HG03558 (cell line): Measurements from ENCODE around the gene NTM.

ENCODE experiments used
- ATAC-seq: cut with Tn5 transposase; IDR thresholded peaks from one replicate; pipeline ENCODE4 v1.9.1; 2021; ENCODE audit warnings: moderate number of reproducible peaks; ENCODE audit not compliant: unreplicated experiment; ENCODE audit errors: extremely low read depth

Gene NTM

DNA sequence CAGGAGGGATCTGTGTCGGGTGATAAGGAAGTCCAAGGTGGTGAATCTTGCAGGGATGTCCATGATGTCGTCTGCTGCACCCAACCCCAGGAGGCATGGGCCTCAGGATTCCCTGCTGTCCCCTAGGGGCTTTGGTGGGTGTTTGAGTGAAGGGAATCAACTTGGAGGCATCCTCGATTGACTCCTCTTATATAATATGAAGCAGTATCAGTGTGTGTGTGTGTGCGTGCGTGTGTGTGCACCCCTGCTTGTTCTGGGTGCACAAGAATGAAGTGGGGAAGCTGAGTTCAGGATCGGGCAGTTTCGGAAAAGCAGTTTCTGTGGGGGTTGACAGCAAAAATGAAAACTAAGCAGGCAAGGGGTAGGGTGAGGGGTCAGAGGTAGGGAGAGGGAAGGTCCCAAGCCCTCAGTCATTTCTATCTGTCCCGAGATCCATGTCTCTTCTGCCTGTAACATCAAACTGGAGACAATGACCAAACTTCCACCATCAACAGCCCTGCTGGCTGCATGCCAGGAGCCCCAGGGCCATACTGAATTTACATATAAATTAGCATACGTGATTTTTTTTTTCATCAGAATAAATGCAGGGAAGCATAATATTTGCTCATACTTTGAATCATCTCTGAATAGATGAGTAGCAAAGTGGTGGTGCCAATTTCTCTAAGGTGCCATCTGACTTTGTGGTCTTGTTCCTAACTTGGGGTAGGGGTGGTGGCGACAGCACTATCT, 2.0 kb downstream of the NTM start:
- ATAC-seq = no peak

DNA sequence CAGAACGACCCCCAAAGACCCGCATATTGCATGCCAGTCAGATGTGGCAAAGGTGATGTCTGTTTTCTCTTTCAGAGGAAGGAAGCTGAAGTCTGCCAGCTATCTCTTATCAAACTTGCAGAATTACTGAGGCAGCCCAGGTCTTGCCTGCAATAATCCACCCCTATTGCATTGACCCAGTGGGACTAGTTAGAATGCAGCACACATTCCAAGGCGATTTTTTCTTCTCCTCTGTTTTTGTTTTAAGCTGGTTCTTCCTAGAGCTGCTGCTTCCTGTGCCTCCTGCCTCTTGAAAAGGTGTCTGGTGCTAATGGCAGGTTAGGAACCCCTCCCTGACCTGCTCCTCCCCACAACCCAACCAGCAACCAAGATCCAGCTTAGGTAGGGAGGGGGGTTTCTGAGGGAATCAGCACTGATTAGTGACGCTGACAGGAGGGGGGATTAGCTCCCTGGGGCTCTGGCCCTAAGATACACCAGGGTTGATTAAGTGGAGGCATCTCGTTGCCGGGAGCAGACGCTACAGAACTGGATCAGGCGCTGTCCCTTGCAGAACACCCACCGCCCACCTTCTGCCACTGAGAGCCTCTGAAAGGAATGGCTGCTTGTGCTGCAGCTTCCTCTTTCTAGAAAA, 2.8 kb downstream of the NTM start:
- no peak for ATAC-seq

DNA sequence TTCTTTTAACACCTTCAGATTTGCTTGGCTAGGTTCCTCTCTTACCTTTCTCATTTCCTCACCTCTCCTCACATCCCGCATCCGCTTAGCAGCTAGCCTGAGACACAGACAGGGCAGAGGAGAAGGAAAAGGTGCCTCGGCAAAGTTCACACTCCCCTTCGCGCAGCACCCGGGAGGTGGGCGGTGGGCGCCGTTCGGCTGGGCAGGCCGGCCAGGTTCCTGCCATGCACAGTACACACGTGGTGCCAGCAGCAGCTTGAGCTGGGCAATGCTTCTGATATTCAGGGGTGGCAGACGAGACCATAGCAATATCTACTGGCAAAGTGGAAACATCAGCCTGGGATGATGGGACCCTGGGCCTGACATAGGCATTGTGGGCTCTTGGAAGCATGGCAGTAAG, 3.3 kb downstream of the NTM start:
- ATAC-seq = no peak

DNA sequence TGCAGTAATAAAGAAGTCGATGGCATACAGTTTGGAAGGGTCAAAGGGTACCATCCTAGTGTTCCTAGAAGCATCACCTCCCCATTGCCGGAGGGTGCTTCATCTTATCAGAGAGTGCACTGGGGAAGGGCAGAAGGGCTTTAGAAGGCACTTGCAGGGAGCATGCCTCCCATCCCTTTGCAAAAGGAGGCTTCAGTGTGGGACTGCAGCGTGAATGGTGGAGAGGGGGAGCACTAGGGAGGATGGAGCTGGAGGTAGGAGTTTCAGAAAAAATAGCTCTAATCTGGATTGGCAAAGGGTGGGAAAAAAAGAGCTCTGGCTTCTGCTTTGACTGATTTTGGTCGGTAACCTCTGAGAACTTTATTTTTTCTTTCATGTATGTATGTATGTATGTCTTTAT, 5.0 kb downstream of the NTM start:
- ATAC-seq = no peak

DNA sequence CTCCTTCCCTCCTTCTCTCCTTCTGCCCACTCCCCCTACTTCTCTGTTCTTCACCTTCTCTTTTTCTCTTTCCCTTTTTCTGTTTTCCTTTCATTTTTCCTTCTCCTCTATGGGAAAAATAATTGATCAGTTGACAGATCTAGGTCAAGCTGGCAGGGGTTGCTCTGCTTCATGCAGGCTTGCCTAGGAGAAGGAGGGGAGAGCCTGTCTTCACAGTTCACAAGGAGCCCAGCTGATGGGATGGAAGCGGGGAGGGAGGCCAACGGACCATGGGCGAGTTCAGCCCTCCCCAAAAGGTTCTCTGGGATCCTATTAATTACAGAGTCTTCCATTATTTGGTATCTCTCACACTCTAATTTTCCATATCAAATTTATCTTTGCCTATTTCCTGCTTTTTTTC, 5.5 kb downstream of the NTM start:
- ATAC-seq = no peak

DNA sequence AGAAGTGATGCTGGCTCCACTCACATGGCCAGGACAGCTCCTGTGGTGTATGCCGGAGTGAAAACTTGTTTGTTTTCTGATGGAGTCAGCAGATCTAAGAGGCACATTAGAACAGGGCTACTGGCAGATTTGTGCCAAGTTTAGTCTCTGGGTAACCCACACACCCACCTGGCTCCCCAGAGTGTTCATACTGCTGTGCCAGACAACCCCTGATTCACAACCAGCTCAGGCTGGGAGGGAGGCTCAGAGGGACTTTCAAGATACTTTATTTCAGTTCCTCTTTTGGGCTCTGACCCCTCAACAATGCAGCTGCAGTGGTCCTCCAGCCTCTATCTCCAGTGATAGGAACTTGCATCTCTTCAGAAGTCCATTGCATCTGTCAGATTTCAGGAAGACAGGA, 8.5 kb downstream of the NTM start:
- peak; percentile 86 for ATAC-seq

DNA sequence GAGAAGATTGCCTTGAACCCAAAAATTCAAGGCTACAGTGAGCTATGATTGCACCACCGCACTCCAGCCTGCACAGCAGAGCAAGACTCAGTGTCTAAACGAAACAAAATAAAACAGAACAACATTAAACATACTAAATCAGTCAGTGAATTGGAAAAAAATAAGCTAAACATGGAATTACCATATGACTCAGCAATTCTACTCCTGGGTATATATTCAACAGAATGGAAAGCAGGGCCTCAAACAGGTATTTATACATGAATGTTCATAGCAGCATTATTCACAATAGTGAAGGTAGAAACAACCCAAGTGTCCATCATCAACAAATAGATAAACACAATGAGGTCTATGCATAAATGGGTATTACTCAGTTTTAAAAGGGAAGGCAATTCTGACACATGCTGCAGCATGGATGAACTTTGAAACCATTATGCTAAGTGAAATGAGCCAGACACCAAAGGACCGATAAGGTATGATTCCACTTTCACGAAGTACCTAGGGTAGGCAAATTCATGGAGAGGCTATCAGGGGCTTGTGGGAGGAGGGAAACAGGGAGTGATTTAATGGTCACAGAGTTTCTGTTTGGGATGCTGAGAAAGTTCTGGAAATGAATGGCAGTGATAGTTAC, 15.5 kb downstream of the NTM start:
- ATAC-seq = no peak

DNA sequence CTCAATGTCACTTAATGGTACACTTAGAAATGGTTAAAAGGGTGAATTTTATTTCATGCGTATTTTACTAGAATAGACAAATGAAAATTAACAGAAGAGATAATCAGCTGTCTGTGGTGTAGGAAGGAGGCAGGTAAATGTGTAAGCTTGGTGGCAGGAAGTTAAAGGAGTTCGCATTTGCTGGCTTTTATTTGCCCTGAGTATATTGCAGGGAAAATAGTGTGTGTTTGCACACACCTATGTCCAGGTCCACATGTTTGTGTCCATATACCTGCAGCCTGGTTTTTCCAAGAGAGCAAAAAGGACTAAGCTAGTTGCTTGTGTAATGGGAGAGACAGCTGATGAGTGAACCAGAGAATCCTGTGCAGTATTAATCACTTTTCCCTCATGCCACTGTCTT, 16.0 kb downstream of the NTM start:
- no peak for ATAC-seq

DNA sequence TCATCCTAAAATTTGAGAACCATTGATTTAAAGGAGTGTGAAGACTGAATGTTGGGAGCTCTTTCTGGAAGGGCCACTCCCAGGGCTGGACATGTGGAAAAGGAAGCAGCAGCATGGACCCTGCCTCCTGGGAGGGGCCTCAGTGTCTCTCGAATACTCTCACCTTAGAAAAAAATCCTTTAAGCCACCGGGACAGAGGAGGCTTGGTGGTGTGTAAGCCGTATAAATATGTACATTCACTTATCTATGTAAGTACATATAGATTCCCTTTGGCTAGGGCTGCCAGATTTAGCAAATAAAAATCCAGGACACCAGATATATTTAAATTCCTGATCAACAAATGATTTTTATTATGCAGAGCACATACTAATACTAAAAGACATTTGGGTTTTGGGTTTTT, 17.6 kb downstream of the NTM start:
- no peak for ATAC-seq

DNA sequence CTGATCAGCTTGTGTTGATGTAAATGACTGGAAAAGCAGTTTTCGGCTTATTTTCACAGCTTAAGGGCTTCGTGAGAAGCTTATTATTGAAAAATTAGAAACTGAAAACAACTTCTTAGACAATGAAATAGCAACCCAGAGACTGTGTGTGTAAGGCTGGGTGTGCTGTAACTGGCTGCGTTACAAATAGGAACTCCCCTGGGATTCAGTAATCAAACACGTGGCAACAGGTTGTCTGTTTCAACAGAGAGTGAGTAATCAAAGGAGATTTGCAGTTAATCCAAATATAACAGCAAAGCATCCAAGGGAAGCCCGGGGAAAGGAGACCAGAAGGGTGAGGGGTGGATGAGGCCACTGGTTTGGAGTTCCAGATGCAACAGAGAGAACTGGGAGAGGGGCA, 19.2 kb downstream of the NTM start:
- no peak for ATAC-seq

DNA sequence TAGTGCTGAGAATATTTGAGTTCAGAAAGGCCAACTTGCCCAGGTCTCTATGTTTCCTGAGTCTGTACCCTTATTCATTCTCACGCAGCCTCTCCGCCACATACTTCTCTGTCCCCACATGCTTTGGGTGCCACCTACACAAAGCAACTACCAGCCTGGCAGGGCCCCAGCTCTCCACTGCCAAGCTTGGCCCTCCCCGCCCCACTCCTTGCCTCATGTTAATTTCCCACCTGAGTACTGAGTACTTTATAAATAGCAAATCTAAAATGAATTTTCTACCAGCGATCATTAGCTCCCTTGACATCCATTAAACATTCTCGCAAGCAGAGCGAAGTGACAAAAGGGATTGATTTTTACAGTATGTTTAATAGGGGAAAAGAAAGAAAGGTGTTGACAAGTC, 20.8 kb downstream of the NTM start:
- no peak for ATAC-seq

DNA sequence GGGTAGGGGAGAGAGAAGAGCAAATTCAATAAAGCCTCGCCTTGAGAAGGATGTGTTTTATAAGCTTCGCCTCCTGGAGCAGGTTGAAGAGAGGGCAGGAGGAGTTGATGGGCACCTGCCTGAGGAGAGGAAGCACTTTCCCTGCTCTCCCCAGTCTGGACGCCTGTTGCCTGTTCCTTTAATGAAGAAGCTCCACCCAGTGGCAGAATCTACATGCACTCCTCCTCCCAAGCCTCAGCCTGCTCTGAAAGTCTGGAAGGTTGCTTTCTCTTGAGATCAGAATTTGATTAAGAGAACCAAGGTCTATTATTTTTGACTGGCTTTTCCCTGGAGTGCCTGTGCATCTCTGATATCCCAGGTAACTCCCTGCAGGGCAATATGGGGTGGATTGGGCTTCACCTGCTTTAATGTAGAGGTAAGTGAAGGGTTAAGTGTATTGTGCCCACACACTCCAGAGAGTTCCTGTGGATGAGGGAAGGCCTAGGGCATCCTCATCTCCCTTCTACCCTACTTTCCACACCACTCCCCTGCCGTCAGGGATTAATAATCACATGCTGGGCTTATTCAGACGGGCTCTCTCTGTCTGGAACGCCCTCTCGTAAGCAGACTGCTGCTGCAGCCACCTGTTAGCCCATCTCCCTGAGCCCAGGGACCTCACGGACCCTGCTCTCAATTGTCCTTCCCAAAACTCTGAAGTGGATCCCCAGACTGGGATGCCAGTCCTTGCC, 22.3 kb downstream of the NTM start:
- ATAC-seq = no peak

DNA sequence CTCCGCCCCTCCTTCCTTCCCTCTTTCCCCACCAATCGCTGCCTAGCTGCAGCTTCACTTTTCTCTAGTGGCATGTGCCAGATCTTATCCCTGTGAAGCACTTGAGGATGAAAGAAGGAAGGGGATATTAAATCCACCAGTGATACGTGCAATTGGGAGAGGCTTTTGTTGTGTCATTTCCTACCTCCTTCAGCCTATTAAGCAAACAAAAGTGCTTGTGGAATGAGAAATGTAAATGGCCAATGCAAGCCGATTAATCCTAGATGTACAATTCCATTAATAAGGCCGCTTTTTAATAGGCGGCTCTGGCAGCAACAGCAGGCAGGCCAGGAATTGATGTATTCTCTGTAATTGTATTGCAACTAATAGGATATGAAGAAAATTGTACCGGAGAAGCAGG, 23.3 kb downstream of the NTM start:
- ATAC-seq = no peak

DNA sequence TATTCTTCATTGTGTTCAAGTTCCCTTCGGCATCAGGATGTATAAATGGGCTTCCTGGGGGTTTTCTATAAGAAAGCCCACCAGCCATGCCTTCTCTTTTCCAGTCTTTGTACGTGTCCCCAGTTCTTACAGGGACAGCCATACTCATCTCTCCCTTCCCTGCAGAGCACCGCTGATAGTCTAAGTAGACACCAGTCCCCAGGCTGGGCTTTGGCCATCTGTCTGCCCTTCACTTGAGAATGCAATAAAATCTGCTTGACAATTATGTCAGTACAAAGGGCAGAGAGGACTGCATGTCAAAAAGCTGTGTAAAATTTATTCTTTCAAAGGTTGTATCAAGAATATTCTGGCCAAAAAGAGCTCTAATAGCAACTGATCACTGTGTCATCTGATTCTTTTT, 27.3 kb downstream of the NTM start:
- ATAC-seq = no peak

DNA sequence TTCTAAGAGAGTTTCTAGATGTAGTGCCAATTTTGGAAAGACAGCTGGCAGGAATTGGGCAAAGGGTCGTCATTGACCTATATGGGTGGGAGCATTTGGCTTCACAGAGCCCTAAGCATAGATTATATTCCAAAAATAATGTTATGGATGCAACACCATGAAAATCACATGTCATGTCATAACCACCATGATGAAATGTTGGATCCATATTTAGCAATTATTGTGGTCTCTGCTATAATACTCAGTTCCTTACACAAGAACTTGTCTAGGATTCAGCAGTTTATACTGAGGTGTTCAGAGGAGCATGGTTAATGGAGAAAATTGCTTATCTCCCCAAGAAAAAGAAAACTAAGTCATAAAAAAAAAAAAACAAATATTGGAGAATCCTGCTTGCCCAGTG, 31.6 kb downstream of the NTM start:
- ATAC-seq = no peak

DNA sequence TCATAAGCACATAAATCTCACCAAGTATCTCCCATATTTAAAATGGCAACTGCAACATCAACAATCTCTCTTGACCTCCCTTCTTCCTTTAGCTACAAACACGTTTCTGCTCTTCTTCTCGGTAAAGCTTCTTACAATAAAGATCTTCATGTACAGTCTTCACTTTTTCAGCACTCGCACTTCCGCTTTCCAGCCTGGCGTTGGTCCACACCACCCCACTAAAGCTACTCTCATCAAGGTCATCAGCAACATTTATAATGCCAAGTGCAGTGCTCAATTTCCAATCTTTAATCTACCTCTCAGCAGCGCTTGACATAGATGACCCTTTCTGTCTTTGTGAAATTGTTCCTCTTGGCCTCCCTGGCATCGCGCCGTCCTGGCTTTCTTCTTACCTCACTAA, 33.6 kb downstream of the NTM start:
- no peak for ATAC-seq

DNA sequence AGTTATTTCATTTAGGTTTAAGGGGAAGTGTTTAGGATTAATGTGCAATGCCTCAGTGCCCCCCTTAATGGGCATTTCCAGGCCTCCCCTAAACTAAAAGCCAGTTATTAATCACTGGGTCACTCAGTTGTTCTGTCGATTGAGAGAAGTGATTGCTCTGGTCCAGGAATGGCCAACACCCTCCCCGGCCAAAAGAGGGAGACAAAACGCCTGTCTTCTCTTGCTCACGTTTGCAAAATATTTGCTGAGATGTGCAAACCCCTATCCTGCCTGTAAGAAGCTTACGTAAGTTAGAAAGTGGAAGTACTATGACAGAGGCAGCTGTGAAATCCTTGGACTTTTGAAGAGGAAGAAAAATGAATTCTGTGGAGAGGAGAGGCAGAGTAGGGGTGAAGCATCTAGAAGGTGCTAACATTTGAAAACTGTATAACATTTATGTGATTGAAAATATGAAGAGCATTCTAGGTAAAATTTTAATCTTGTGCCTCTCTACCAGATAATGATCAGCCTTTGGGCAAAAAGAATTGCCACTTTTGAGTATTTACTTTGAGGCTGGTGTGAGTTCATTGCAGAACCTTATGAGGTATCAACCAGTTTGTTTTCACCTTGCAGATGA, 37.7 kb downstream of the NTM start:
- no peak for ATAC-seq

DNA sequence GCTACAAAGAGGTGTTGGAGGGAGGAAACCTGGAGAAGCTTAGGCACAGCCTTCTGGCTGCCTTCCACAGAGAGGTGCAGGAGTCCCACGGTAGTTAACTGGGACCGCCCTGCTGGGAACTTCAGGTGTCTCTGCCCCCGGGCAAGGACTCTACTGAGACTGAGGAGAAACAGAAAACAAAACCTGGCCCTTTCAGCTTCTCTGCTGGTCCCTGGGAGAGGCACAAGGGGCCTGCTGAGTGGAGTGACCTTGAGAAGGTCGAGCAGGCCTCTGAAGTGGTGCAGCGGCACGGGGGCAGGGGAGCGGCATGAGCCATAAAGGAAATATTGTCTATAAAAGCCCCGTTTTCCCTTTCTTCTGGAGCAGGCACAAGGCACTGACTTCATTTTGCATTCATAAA, 38.9 kb downstream of the NTM start:
- ATAC-seq = no peak

DNA sequence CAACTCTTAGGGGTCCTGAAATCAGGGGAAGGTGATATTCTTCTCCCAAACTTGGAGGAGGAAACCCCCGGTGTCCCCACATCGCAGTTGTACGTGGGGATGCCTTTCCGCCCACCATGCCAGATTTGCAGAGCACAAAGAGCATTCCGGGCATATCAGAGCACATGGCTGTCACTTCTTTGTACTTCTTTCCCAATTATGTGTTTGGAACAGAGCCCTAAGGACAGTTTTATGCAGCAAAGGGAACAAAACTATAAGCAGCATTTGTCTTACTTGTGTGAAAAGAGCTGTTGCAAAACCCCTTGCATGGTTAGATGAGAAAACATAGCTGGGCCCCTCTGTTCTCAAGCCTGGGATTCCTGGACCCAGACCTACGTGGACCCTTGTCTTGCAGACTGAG, 41.2 kb downstream of the NTM start:
- ATAC-seq = no peak

DNA sequence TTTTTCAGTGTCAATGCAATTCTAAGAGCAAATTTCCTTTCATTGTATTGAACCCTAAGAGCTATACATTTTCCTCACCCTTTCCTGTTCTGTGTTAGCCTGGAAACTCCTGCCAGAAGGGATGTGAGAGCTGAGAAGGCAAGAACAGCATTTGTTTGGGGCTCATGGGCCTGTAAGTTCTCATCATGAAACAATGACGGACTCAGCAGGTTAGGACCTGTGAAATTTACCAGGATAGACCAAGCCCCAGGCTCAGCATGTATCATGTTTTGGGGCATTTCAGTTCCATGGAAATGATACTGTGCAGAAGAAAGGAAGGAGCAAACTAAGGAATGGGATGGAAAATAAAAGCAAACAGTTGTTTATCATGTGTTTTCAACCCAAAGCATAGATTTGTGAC, 41.6 kb downstream of the NTM start:
- ATAC-seq = no peak

DNA sequence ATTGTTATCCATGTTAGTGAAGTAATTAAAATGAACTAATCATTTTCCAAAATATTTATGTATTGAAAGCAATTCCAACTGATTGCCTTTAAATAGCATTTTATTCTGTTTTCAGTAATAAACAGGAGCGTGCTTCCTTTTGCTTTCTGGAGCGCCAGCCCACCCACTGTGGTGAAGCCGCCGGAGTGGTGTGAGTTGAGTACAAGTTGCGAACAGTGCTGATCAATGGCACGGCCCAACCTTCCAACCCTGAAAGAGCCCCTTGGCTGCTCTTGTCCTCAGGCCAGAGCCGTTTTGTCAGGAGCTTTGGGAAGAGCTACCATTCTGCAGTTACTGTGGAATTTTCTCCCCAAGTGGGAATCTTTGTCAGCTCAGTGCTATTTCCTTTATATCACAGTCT, 42.8 kb downstream of the NTM start:
- no peak for ATAC-seq
